Muscle of back (tissue), 13 donors: ENCODE results near the gene SECISBP2L. TPM values are rescaled to one million over a fixed set of nuclear protein-coding genes. Genes with fewer than 3 reads are reported as not detected.
A peak's percentile ranks its signal among the peaks of the same experiment; 100 is the strongest.
"Not testable (repeated sequence)": the region's sequence is repeated elsewhere in the genome, so short reads cannot be mapped to it uniquely, and the experiment has no call there.

ENCODE experiments used
- DNase-seq, 3 donors: peaks; one replicate each; pipeline versions ENCODE4 v3.0.0 to v3.0.0-alpha.2; 2013
- long read RNA-seq, 9 donors: transcript quantifications; one replicate each; lab custom pipeline, GENCODE V29; 2026
- polyA plus RNA-seq, 10 donors: library from polyadenylated mRNA; unstranded; fragments of 120-200 nt; gene quantifications; one replicate each; pipeline ENCODE4 v1.2.1, GENCODE V29; 2013; ENCODE audit not compliant: insufficient read length in 10 of 10

SECISBP2L gene, protein sequence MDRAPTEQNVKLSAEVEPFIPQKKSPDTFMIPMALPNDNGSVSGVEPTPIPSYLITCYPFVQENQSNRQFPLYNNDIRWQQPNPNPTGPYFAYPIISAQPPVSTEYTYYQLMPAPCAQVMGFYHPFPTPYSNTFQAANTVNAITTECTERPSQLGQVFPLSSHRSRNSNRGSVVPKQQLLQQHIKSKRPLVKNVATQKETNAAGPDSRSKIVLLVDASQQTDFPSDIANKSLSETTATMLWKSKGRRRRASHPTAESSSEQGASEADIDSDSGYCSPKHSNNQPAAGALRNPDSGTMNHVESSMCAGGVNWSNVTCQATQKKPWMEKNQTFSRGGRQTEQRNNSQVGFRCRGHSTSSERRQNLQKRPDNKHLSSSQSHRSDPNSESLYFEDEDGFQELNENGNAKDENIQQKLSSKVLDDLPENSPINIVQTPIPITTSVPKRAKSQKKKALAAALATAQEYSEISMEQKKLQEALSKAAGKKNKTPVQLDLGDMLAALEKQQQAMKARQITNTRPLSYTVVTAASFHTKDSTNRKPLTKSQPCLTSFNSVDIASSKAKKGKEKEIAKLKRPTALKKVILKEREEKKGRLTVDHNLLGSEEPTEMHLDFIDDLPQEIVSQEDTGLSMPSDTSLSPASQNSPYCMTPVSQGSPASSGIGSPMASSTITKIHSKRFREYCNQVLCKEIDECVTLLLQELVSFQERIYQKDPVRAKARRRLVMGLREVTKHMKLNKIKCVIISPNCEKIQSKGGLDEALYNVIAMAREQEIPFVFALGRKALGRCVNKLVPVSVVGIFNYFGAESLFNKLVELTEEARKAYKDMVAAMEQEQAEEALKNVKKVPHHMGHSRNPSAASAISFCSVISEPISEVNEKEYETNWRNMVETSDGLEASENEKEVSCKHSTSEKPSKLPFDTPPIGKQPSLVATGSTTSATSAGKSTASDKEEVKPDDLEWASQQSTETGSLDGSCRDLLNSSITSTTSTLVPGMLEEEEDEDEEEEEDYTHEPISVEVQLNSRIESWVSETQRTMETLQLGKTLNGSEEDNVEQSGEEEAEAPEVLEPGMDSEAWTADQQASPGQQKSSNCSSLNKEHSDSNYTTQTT
- 10 to 100 TPM; 22.0 to 37.7 (median 29.4) TPM for polyA plus RNA-seq
- long read RNA-seq, donor 1, partial matches to known transcripts = 0 of 1 reads
- long read RNA-seq, donor 1, other reads (novel, unspliced or antisense) = 0 of 1 reads
- long read RNA-seq, donor 2, full-length matches to known transcripts = 3 of 3 reads
- long read RNA-seq, donor 2, partial matches to known transcripts = 0 of 3 reads
- long read RNA-seq, donor 2, other reads (novel, unspliced or antisense) = 0 of 3 reads
- long read RNA-seq, donor 3 = 0 reads
- long read RNA-seq, donor 4, full-length matches to known transcripts = 3 of 3 reads
- long read RNA-seq, donor 4, partial matches to known transcripts = 0 of 3 reads
- long read RNA-seq, donor 4, other reads (novel, unspliced or antisense) = 0 of 3 reads
- long read RNA-seq, donor 5, partial matches to known transcripts = 0 of 2 reads
- long read RNA-seq, donor 5, other reads (novel, unspliced or antisense) = 0 of 2 reads
- long read RNA-seq, donor 6, full-length matches to known transcripts = 1 of 1 reads
- long read RNA-seq, donor 6, partial matches to known transcripts = 0 of 1 reads
- long read RNA-seq, donor 6, other reads (novel, unspliced or antisense) = 0 of 1 reads
- long read RNA-seq, donor 7, full-length matches to known transcripts = 1 of 1 reads
- long read RNA-seq, donor 7, partial matches to known transcripts = 0 of 1 reads
- long read RNA-seq, donor 7, other reads (novel, unspliced or antisense) = 0 of 1 reads
- long read RNA-seq, donor 8 = 0 reads
- long read RNA-seq, donor 9 = 0 reads

DNA sequence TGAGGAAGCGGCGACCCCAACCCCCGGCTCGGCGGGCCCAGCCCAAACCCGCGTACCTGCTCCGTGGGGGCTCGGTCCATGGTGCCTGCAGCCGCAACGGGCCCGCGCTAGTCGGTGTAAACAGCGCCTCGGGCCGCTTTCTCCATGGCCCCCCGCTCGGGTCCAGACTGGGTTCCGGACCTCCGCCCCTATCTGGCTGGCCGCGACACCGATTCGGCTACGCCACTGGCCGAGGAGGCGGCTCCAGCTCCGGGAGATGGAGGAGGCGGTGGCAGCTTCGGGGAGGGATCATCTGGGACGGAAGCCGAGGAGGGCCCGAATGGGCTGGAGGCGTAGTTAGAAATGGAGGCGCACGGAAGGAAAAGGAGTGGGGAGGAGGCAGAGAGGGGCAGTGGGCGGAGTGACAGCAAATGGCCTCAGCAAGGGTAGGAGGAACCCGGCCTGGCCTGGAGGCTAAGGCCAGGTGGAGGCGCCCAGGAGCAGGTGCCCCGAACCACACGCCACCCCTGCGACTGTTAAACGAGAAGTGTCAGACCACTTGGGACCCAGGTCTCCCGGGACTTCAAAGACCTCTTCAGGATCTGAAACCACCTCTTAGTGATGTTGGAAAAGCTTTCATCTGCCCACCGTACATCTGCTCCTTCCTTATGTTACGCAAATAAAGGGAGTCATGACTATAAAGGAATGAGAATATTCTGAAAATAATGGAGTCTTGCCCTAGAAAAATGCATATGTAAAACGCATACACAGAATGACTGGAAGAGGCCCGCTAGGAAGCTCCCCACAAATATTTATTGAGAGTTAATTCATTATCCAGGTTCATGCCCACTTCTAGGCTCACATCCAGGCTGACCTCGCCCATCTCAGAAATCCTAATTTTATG is at the start of gene SECISBP2L:
SECISBP2L (minus strand) TSS at position 227 of the 883 bp plus-strand sequence; CDS start at position 80, 147 bp downstream.
- DNase-seq = peak; percentile 93 to 99 (median 97)

DNA sequence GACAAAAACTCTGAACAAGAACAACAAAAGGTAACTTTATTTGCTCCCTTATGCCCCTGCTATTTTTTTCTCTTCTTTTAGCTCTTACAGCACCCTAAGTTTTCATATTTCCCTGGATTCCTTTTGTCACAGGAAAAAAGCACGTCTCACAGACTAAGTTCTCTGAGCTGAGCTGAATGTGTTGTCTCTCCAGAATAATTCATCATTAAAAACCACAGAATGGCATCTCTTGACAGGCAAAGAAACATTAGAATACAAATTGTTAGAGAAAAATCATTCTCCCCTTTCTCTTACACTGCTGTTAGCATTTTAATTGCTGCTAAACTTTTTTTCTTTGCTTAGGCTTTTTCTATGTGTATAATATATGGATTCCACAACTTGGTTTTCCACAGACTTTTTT is 48.7 kb upstream of the SECISBP2L start:
- no peak for DNase-seq

DNA sequence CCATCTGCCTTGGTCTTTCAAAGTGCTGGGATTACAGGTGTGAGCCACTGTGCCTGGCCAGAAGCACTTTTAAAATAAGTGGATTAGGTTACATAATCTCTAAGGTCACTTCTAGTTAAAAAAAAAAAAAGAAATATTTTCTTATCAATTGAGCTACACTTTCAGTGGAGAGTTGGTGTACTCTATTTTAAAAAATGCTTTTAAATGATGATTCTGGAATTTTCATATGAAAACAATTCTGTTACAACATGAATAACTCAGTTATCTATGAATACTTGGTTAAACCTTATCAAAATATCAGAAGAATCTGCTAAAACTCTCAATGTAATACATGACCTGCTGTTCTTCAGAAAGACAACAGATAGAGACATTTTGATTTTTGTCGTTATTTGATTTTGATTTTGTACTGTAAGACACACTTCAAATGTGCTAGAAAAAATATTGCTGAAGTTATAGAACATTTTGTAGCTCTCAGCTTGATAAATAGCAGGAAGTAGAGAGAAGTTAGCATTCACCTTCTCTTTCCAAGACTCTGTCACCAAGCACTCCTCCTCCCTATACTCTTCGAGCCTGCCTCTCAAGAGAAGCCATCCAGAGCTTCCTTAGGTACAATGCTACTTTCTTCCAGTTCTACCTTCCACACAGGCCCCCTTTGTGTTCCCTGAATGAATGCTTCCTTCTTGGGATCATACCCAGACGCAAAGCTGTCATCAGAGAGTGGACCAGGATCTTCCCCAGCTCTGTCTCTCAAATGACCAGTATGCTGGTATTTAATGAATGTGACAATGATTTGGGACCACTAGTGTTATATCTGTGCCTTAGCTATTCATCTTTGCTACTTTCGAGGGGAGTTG is 47.2 kb upstream of the SECISBP2L start:
- no peak for DNase-seq

DNA sequence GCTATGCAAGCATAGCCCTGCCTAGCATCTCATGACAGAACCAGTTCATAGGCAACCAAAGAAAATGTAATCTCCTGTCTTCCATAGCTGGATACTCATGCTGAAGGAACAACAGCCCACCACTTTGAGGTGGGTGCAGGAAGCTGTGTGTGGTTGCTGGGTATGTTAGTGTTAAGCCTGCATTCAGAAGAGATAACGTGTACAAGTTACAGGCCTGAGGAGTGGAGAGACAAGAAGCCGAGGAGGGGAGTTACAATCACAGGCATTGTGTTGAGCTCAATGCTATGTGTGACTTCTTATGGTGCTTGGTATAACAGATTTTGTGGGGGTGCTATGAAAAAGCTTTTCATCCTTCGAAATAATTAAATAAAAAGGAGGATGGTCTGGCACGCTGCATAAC is 42.8 kb upstream of the SECISBP2L start:
- DNase-seq = no peak

DNA sequence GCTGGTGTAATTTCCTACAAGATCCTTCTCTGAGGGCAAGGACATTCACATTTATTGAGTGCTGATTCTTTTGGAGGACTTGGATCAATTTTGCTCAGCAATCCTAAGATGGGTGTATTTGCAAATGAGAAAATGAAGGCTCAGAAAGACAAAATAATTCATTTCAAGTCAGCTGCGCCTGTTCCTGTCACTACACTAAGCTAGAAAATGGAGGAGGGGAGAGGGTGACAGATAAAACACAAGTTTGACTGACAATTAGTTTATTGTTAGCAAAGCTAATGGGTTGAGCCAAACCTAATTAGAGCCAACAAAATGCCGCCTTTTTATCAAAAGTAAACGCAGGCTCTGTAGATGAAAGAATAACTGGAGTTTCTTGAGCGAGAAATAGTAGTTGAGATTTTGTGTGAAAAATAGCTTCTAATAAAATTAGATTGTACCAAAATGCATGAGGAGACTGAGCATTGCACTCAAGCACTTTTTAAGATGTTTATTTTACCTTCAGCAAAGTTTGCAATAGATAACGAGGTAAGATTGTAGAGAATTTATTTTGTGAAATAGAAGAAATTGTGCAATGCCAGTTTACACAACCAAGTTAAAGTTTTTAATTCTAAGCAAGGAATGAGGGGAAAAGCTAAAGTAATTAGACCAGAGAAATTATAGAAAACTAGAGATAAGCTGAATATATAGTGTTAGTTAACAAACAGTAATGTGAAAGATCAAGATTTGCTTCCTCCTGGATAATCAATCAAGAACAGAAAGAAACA is 39.6 kb upstream of the SECISBP2L start:
- no peak for DNase-seq

DNA sequence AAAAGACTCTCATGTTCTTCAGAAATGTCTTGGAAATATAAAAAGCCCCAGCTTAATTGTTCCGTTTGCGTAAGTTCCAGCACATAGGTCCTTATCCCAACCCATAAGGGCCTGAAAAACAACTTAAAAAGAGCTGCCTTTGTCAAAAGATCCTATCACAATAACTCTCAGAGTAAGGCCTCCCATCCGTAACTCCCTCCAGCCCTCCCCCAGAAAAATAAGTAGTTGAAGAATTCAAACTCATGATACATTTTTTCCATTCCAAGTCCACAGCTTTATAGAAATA is 38.0 kb upstream of the SECISBP2L start:
- no peak for DNase-seq

DNA sequence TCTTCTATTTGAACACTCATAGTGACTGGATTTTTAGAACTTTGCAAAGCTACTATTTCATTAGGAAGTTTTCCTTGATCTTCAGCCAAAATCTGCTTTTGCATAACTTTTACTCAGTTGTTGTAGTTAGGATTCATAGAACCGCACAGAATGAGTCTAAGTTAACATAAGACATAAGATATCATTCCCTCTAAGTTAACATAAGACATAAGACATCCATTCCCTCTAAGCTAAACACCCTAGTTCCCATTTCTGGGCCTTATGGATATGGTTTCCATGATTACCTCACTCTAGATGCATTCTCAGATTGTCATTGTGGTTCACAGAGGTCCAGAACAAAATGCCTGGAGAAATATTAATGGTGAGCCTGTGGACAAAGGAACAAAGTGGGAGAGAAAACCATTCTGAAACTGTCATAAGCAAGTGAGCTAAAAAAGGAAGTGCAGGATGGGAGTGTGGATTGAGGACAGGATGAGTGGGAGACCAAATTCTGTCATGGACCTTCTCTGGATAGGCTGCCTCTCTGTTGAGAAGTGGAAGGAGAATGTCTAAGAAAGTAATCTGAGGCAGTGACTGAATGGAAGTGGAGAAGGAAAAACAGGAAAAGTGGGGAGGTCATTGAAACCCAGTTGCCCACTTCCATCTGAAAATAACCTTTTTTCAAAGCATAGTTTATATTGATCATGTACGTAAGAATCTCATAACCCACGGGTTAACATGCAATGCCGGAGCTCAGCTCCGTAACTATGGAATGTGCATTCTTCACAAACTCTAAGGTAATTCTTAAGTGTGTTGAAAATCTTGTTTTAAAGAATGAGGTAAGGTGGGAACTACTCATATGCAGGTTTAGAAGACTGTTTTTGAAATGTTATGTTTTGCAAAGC is 37.4 kb upstream of the SECISBP2L start:
- peak in 1 of 3 donors; percentile 34 for DNase-seq

DNA sequence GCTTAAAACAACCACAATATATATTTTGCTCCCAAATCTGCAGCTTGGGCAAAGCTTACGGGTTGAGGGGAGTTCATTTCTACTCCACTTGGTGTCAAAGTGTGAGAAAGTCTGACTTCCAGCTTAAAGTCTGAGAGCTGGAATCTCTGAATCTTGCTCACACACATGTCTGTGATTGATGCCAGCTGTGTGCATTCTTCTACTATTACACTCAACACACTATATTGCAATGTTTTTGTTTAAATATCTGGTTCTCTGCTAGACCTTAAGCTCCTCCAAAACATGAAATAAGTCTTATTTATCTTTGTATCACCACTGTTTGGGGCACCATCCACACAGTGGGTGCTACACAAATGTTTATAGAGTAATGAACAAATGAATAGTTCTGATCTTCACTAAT is 36.7 kb upstream of the SECISBP2L start:
- peak in 1 of 3 donors; percentile 48 for DNase-seq

DNA sequence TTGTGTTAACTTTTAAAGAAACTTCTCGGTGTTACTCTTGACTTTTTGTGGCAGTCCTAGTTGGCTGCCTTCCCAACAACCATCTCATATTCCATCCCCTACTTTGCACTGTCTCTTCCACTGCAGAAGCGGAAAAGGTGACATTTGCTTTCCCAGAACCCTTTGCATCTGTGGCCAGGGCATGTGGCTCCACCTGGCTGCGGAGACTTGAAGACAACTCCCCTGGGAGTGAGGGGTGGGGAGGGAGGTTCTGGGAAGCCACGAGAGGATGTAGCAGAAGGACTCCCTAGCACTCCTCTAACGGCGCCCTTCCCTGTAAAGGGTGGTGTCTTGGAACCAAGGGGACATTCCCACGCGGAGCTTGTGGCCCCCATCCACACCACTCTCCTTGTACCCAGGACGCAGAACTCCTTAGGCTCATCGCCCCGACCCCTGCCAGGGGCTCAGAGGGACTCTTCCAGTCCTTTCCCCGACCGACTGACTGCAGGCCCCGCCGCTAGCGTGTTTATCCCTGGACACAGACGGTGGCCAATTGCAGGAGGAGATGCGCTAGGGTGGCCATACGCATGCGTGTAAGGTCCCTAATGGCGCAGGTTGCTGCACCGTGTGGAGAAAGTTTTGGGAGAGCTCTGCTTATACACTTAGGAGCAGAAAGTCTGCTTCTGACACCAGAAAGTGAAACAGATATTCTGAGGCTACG is 33.2 kb upstream of the SECISBP2L start:
- DNase-seq = no peak

DNA sequence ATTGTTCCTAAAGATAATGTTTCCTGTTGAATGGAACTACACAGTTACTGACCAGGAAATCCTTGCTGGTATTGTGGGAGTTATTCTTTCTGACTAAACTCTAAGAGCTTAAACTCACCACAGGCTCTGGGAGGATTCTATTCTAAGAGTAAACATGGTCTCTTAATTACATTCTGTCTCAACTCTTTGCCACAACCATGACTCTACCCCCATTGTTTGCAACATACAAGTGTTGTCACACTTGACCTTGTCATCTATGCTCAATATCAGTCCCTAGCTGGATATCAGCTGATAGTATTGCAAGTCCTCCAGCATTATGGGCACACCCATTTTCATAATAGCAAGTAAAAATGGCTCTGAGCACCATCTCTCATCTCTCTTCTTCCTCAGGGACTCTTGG is 29.6 kb upstream of the SECISBP2L start:
- no peak for DNase-seq

DNA sequence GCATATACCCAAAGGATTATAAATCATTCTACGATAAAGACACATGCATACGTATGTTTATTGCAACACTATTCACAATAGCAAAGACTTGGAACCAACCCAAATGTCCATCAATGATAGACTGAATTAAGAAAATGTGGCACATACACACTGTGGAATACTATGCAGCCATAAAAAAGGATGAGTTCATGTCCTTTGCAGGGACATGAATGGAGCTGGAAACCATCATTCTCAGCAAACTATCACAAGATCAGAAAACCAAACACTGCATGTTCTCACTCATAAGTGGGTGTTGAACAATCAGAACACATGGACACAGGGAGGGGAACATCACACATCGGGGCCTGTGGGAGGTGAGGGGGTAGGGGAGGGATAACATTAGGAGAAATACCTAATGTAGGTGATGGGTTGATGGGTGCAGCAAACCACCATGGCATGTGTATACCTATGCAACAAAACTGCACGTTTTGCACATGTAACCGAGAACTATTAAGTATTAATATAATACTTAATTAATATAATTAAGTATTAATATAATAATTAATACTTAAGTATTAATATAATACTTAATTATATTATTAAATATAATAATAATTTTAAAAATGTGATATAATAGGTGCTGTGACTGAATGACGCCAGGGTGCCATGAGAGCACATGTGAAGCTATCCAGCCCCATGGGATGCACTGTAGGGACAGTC is 28.5 kb upstream of the SECISBP2L start:
- DNase-seq = not testable (repeated sequence)

DNA sequence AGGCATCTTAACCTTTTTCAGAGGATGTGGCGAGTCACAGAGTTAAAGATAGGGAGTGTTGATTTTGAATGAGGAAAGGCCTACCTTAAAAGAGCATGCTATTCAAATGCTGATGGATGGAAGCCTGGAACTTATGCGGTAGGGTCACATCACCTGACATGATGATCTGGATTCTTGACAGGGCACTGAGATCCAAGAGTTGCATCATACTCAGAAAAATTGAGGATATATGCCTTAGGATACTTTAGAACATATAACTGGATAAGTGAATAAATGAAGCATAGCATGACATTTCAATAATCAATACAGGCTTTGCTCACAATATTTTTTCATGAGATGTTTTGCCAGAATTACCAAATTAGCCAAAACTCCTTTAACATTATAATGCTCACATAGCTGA is 20.1 kb upstream of the SECISBP2L start:
- no peak for DNase-seq

DNA sequence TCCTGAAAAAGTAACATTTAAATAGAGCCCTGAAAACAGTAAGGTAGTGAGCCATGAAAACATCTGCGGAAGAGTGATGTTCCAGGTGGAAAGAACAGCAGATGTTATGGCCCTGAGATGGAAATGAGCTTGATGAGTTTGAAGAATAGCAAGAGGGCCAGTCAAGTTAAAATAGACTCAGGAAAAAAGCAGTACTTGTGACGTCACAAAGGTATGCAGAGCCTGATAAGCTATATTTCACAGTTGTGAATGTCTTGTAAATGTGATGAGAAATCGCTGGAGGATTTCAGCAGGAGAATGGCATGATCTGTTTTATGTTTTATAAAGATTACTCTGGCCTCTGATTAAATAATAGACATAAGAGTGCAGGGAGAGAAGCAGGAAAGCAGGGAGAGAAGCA is 18.6 kb upstream of the SECISBP2L start:
- no peak for DNase-seq

DNA sequence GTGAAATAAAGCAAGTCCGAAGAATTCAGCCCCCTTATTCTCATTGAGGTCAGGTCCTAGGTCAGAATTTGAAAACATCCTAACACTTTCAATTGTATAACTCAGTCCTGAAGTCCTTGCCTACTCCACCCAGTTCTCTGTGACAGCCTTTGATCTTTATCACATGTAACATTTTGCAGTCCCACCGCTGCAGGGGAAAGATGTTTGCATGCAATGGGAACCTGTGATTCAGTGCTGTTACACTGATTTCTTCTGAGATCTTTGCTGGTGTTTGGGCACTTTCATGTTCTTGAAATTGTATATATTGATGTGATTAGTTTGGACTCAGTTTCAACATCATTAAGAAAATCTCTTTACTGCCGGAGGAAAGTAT is 18.0 kb upstream of the SECISBP2L start:
- DNase-seq = no peak

DNA sequence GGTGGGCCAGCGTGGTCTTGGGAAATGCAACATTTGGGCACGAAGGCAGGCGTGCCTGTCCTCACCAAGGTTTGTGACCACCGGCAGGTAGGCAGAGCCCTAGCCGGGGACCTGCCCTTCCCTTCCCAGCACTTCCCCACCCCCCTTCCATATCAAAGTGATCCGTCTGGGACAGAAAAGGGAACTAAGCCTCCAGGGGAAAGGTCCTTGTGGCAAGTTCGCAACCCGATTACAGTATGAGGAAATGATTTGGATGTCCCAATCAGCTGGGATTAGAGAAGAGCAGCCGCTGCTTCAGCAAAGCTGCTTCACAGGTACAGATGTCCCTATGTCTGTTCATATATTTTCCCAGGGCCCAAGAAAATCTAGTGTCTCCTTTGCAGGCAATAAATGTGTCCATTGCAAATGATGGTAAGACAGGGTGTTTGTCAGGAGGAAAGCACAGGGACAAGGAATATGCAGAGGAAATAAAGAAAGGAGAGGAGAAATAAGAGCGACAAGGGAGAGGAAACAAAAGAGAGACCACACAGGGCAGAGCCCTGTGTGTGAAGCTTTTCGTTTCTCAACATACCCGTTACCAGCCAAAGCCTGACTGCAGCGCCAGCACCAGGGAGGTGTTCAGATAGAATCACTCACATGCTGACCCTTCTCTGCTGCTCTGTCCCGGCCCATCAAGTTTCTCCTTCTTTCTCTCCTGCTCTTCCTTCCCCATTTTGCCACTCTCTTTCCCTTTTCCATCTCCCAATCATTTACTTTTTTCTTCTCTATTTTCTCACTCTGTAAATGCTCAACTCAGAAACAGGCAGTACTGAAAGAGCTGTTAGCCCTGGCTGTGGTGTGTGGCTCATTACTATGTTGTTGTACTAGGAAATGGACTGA is 17.4 kb upstream of the SECISBP2L start:
- no peak for DNase-seq
